Ascending aorta (tissue), 2 donors: ENCODE results near the gene TEC. TPM values are rescaled to one million over a fixed set of nuclear protein-coding genes. Genes with fewer than 3 reads are reported as not detected.
"Not testable (repeated sequence)": the region's sequence is repeated elsewhere in the genome, so short reads cannot be mapped to it uniquely, and the experiment has no call there.

Experiments used
- DNase-seq, 2 donors: peaks; one replicate each; pipeline ENCODE4 v3.0.0-alpha.2; 2019; ENCODE audit warnings: low spot score in 2 of 2
- H3K27ac ChIP-seq, 2 donors: fragments of 200-600 bp; sonication (generic); one replicate each; pipeline ENCODE4 v1.5.1; 2016 to 2017; ENCODE audit warnings: mild to moderate bottlenecking in 1 of 2
- H3K27me3 ChIP-seq: fragments of 200-600 bp; sonication (generic); one replicate; pipeline ENCODE4 v1.5.1; 2017
- H3K36me3 ChIP-seq, 2 donors: fragments of 200-600 bp; sonication (generic); one replicate each; pipeline ENCODE4 v1.5.1; 2016
- H3K4me1 ChIP-seq, 2 donors: fragments of 200-600 bp; sonication (generic); one replicate each; pipeline ENCODE4 v1.5.1; 2016 to 2017; ENCODE audit warnings: mild to moderate bottlenecking in 1 of 2
- H3K4me3 ChIP-seq, 2 donors: fragments of 200-600 bp; sonication (generic); one replicate each; pipeline ENCODE4 v1.5.1; 2016 to 2017; ENCODE audit warnings: mild to moderate bottlenecking in 1 of 2
- H3K9me3 ChIP-seq, 2 donors: fragments of 200-600 bp; sonication (generic); one replicate each; pipeline ENCODE4 v1.5.1; 2016
- CTCF ChIP-seq, 3 experiments: fragments of 200-600 bp in 2 of 3; fragments of 450-650 bp in 1 of 3; sonication (generic) in 2 of 3; IDR thresholded peaks; one replicate each; pipeline ENCODE4 v1.5.1; 2016 to 2019; ENCODE audit warnings: antibody characterized with exemption in 3 of 3, mild to moderate bottlenecking in 1 of 3, moderate library complexity in 1 of 3
- intact Hi-C: fragments of 100-400 bp; cut with DNase I; formaldehyde crosslinking; loops from one replicate; pipeline ENCODE4 v1.15.1; 2023
- total RNA-seq: library from RNA; depleted of rRNA; stranded (reverse); fragments of >200 nt; gene quantifications from one replicate; pipeline ENCODE4 v1.1.0, GENCODE V29; 2016

The TEC gene
- total RNA-seq, 1 donor from 2014 or later: 4.5 TPM

GRCh38 chr4:48167538-48168263 is 101.9 kb downstream of the TEC start:
- no peak for DNase-seq
- intact Hi-C loops: no loop called here
- no peaks in the 10 kb centered on the region for H3K27me3 ChIP-seq
- no peak overlapping the region for H3K4me3 ChIP-seq
- peaks cover 0 to 3% of the 10 kb centered on the region in 2 donors for H3K36me3 ChIP-seq
- TF ChIP-seq CTCF (IDR thresholded peaks at IDR 0.05): no peak
- no peaks in the 10 kb centered on the region for H3K9me3 ChIP-seq
- H3K27ac ChIP-seq: no peak overlapping the region
- H3K4me1 ChIP-seq: no peaks in the 10 kb centered on the region

GRCh38 chr4:48164561-48164960 is 105.1 kb downstream of the TEC start:
- intact Hi-C loops, H3K4me1 ChIP-seq, H3K4me3 ChIP-seq, DNase-seq, H3K27ac ChIP-seq, H3K27me3 ChIP-seq, H3K36me3 ChIP-seq, H3K9me3 ChIP-seq: not testable (repeated sequence)

GRCh38 chr4:48163746-48164145 is 105.9 kb downstream of the TEC start:
- Histone ChIP-seq H3K36me3 (peaks cover 0 to 3% of the 10 kb centered on the region in 2 donors), H3K4me1 (no peaks in the 10 kb centered on the region), H3K27ac (no peak overlapping the region), H3K27me3 (no peaks in the 10 kb centered on the region), H3K4me3 (no peak overlapping the region), H3K9me3 (no peaks in the 10 kb centered on the region)
- no peak for DNase-seq
- no peak for TF ChIP-seq CTCF (IDR thresholded peaks at IDR 0.05)
- intact Hi-C loops: no loop called here

- intact Hi-C loops: no loop called here
- H3K4me3 ChIP-seq: no peak overlapping the region
- no peak overlapping the region for H3K27ac ChIP-seq
- peaks cover 0 to 3% of the 10 kb centered on the region in 2 donors for H3K36me3 ChIP-seq
- H3K4me1 ChIP-seq: no peaks in the 10 kb centered on the region
- no peak for DNase-seq
- TF ChIP-seq CTCF (IDR thresholded peaks at IDR 0.05): no peak
- H3K9me3 ChIP-seq: no peaks in the 10 kb centered on the region
- H3K27me3 ChIP-seq: no peaks in the 10 kb centered on the region
These were observed 107.5 kb downstream of the TEC start for GRCh38 chr4:48162162-48162561.

GRCh38 chr4:48157271-48157670 is 112.4 kb downstream of the TEC start:
- Histone ChIP-seq H3K36me3 (peaks cover 0 to 19% of the 10 kb centered on the region in 2 donors), H3K4me3 (no peak overlapping the region), H3K4me1 (no peaks in the 10 kb centered on the region), H3K27me3 (no peaks in the 10 kb centered on the region), H3K27ac (no peak overlapping the region), H3K9me3 (peaks cover 7 to 14% of the 10 kb centered on the region in 2 donors)
- TF ChIP-seq CTCF (IDR thresholded peaks at IDR 0.05): no peak
- no peak for DNase-seq
- intact Hi-C loops: no loop called here

GRCh38 chr4:48156423-48156822 is 113.2 kb downstream of the TEC start:
- no peak overlapping the region for H3K27ac ChIP-seq

More at GRCh38 chr4:48156423-48156822, 113.2 kb downstream of the TEC start:
- Histone ChIP-seq H3K9me3 (peaks cover 7 to 14% of the 10 kb centered on the region in 2 donors), H3K36me3 (peaks cover 0 to 19% of the 10 kb centered on the region in 2 donors), H3K4me3 (no peak overlapping the region), H3K4me1 (no peaks in the 10 kb centered on the region), H3K27me3 (no peaks in the 10 kb centered on the region)
- intact Hi-C loops: no loop called here
- no peak for TF ChIP-seq CTCF (IDR thresholded peaks at IDR 0.05)
- DNase-seq: no peak
